Middle frontal gyrus (tissue), 1 donor: ENCODE data around the gene MUS81.

ENCODE experiments used
- DNase-seq: peaks from one replicate; pipeline ENCODE4 v3.0.0-alpha.2; 2015; ENCODE audit warnings: low spot score; ENCODE audit errors: extremely low spot score

Gene MUS81

GRCh38 chr11:65912845-65913244 lies 52.6 kb downstream of the MUS81 start:
- no peak for DNase-seq

GRCh38 chr11:65915101-65915820 lies 55.0 kb downstream of the MUS81 start:
- DNase-seq, result no peak

- no peak for DNase-seq
These were observed 55.6 kb downstream of the MUS81 start for GRCh38 chr11:65915821-65916251.
